Effector memory CD4-positive, alpha-beta T cell (primary cell): Measurements from ENCODE around the gene OVCA2.

Experiments used
- DNase-seq, 3 donors: peaks; one replicate each; pipeline ENCODE4 v3.0.0-alpha.2; 2020
- H3K27ac ChIP-seq: 2 replicates; pipeline ENCODE4 v1.7.0; 2013; ENCODE audit warnings: mild to moderate bottlenecking, low read length, moderate library complexity; ENCODE audit not compliant: insufficient read depth, poor library complexity, severe bottlenecking
- H3K27me3 ChIP-seq: replicated peaks from 2 replicates; pipeline ENCODE4 v1.7.0; 2013; ENCODE audit warnings: mild to moderate bottlenecking, low read length; ENCODE audit not compliant: insufficient read depth, control insufficient read depth, poor library complexity, severe bottlenecking
- H3K36me3 ChIP-seq: 2 replicates; pipeline ENCODE4 v1.7.0; 2013; ENCODE audit warnings: mild to moderate bottlenecking, low read length, moderate library complexity; ENCODE audit not compliant: control insufficient read depth, insufficient read depth
- H3K4me1 ChIP-seq: 2 replicates; pipeline ENCODE4 v1.7.0; 2013; ENCODE audit warnings: low read length, mild to moderate bottlenecking; ENCODE audit not compliant: control insufficient read depth, insufficient read depth, poor library complexity, severe bottlenecking
- H3K4me3 ChIP-seq: 2 replicates; pipeline ENCODE4 v1.7.0; 2013; ENCODE audit warnings: low read length, low read depth, mild to moderate bottlenecking; ENCODE audit not compliant: insufficient read depth, poor library complexity, severe bottlenecking
- H3K9me3 ChIP-seq: 2 replicates; pipeline ENCODE4 v1.7.0; 2013; ENCODE audit warnings: mild to moderate bottlenecking, low read length, moderate library complexity; ENCODE audit not compliant: control insufficient read depth

The OVCA2 gene

GRCh38 chr17:2033153-2033552 lies 8.7 kb upstream of the OVCA2 start:
- no peak overlapping the region for H3K4me3 ChIP-seq
- no peaks in the 10 kb centered on the region for H3K9me3 ChIP-seq
- no peak for DNase-seq
- no peak overlapping the region for H3K27ac ChIP-seq
- peaks cover 33% of the 10 kb centered on the region for H3K36me3 ChIP-seq
- no peaks in the 10 kb centered on the region for H3K27me3 ChIP-seq
- H3K4me1 ChIP-seq, result peaks cover 20% of the 10 kb centered on the region

GRCh38 chr17:2034157-2034556 lies 7.7 kb upstream of the OVCA2 start:
- Histone ChIP-seq H3K36me3 (peaks cover 37% of the 10 kb centered on the region), H3K27me3 (no peaks in the 10 kb centered on the region), H3K4me3 (no peak overlapping the region), H3K4me1 (peaks cover 20% of the 10 kb centered on the region), H3K9me3 (no peaks in the 10 kb centered on the region), H3K27ac (no peak overlapping the region)
- no peak for DNase-seq

- H3K4me3 ChIP-seq, result no peak overlapping the region
- H3K4me1 ChIP-seq, result peaks cover 15% of the 10 kb centered on the region
- no peak for DNase-seq
- H3K27me3 ChIP-seq, result no peaks in the 10 kb centered on the region
- peaks cover 37% of the 10 kb centered on the region for H3K36me3 ChIP-seq
- H3K9me3 ChIP-seq, result no peaks in the 10 kb centered on the region
- no peak overlapping the region for H3K27ac ChIP-seq
Observed at GRCh38 chr17:2034806-2035540, 6.8 kb upstream of the OVCA2 start.

GRCh38 chr17:2035541-2036488 lies 6.0 kb upstream of the OVCA2 start:
- Histone ChIP-seq H3K9me3 (no peaks in the 10 kb centered on the region), H3K27ac (no peak overlapping the region), H3K4me3 (no peak overlapping the region), H3K27me3 (no peaks in the 10 kb centered on the region), H3K4me1 (peaks cover 13% of the 10 kb centered on the region), H3K36me3 (peaks cover 37% of the 10 kb centered on the region)
- DNase-seq, result no peak

DNA sequence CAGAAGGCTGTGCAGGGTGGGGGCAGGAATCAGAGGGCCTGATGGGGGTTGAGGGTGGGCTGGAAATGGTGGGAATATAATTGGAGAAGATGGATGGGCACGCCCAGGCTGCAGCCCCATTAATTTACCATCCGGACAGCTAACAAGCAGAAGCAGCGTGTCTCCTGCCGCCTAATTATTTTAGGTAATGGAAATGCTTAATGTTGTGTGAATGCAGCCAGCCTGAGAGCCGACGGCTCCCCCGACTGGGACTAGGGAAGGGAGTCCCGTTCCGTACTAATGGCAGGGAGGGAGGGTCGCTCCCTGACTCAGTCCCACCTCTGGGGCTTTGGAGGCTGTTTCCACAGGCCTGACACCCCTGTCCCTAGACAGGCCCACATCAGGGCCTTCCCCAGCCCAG lies 4.7 kb upstream of the OVCA2 start:
- Histone ChIP-seq H3K9me3 (no peaks in the 10 kb centered on the region), H3K36me3 (peaks cover 37% of the 10 kb centered on the region), H3K27ac (no peak overlapping the region)

GRCh38 chr17:2040219-2040827 lies 1.5 kb upstream of the OVCA2 start:
- Histone ChIP-seq H3K4me3 (no peak overlapping the region), H3K27ac (no peak overlapping the region), H3K27me3 (no peaks in the 10 kb centered on the region), H3K9me3 (no peaks in the 10 kb centered on the region), H3K36me3 (peaks cover 42% of the 10 kb centered on the region), H3K4me1 (peaks cover 14% of the 10 kb centered on the region)
- DNase-seq, result no peak

More for the DNA sequence above, 4.7 kb upstream of the OVCA2 start:
- Histone ChIP-seq H3K4me1 (peaks cover 10% of the 10 kb centered on the region), H3K27me3 (no peaks in the 10 kb centered on the region), H3K4me3 (no peak overlapping the region)
- no peak for DNase-seq

DNA sequence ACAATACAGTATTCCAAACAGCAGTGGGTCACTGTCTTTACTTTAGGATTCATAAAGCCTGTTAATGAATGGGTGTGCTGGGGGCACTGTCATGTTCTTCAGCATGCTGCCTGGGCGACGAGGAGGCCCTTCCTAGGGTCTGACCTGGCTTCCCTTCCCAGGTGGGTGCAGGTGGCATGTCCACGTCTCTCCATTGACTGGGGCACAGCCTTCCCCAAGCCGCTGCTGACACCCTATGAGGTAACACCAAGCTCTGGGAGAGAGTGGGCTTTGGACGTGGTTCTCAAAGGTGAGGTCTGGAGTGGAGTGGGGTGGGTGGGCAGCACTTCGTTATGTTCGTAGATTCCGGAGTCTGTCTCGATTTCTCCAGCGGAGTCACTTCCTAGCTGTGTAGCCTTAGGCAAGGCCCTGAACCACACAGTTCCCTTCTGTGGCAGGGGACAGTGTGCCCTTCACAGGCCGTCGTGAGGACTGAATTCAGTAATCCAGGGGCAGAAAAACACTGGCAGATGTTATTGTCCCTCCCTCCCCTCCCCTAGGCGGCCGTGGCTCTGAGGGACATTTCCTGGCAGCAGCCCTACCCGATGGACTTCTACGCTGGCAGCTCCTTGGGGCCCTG lies 771 bp upstream of the OVCA2 start:
- Histone ChIP-seq H3K9me3 (no peaks in the 10 kb centered on the region), H3K4me3 (peak overlapping the region; percentile 80), H3K36me3 (peaks cover 36% of the 10 kb centered on the region), H3K27ac (peak overlapping the region; percentile 91), H3K4me1 (peaks cover 14% of the 10 kb centered on the region), H3K27me3 (no peaks in the 10 kb centered on the region)
- DNase-seq, result no peak

DNA sequence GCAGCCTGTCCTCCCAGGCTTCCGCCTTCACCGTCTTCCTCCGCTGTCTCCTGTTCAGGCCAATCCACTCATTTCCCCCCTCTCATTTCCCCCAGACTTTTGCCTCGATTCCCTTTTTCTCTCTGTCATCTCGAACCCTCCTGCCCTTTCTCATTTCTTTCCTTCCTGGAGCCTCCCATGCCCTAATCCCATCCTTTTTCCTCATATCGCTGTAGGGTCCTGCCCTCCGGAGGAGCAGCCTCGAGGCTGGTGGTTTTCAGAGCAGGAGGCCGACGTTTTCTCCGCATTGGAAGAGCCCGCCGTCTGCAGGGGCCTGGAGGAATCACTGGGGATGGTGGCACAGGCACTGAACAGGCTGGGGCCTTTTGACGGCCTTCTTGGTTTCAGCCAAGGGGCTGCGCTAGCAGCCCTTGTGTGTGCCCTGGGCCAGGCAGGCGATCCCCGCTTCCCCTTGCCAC lies 597 bp downstream of the OVCA2 start:
- no peak for DNase-seq
- peak overlapping the region; percentile 80 for H3K4me3 ChIP-seq
- peaks cover 22% of the 10 kb centered on the region for H3K36me3 ChIP-seq

GRCh38 chr17:2042933-2043332 lies 1.1 kb downstream of the OVCA2 start:
- H3K36me3 ChIP-seq, result peaks cover 18% of the 10 kb centered on the region
- H3K4me1 ChIP-seq, result peaks cover 14% of the 10 kb centered on the region
- no peaks in the 10 kb centered on the region for H3K27me3 ChIP-seq
- H3K27ac ChIP-seq, result peak overlapping the region; percentile 91
- no peak overlapping the region for H3K4me3 ChIP-seq
- H3K9me3 ChIP-seq, result no peaks in the 10 kb centered on the region
- no peak for DNase-seq

More for the DNA sequence above, 597 bp downstream of the OVCA2 start:
- Histone ChIP-seq H3K4me1 (peaks cover 14% of the 10 kb centered on the region), H3K27ac (peak overlapping the region; percentile 91), H3K27me3 (no peaks in the 10 kb centered on the region), H3K9me3 (no peaks in the 10 kb centered on the region)
